IPS DF 19.7 (cell line): Measurements from ENCODE around the gene ALDH1A3.

Experiments used
- DNase-seq: peaks from one replicate; pipeline ENCODE4 v3.0.0-alpha.2; 2013; ENCODE audit warnings: low read depth, low spot score

The ALDH1A3 gene

GRCh38 chr15:100925480-100925879, 45.8 kb downstream of the ALDH1A3 start:
- no peak for DNase-seq

GRCh38 chr15:100926258-100926657, 46.6 kb downstream of the ALDH1A3 start:
- DNase-seq: no peak

GRCh38 chr15:100926971-100927756, 47.5 kb downstream of the ALDH1A3 start:
- no peak for DNase-seq

- no peak for DNase-seq
Measured at GRCh38 chr15:100928632-100929280, 49.1 kb downstream of the ALDH1A3 start.

GRCh38 chr15:100929641-100930042, 50.0 kb downstream of the ALDH1A3 start:
- DNase-seq: no peak

- no peak for DNase-seq
Measured at GRCh38 chr15:100930306-100930848, 50.7 kb downstream of the ALDH1A3 start.

GRCh38 chr15:100931143-100931890, 51.7 kb downstream of the ALDH1A3 start:
- no peak for DNase-seq

GRCh38 chr15:100932676-100933348, 53.2 kb downstream of the ALDH1A3 start:
- no peak for DNase-seq

- no peak for DNase-seq
Measured at GRCh38 chr15:100934166-100934565, 54.5 kb downstream of the ALDH1A3 start.

- no peak for DNase-seq
Measured at GRCh38 chr15:100934726-100935125, 55.1 kb downstream of the ALDH1A3 start.

- DNase-seq: no peak
Measured at GRCh38 chr15:100937171-100937570, 57.5 kb downstream of the ALDH1A3 start.

GRCh38 chr15:100939791-100940190, 60.2 kb downstream of the ALDH1A3 start:
- DNase-seq: no peak

GRCh38 chr15:100940767-100941379, 61.2 kb downstream of the ALDH1A3 start:
- DNase-seq: no peak

GRCh38 chr15:100941536-100941935, 61.9 kb downstream of the ALDH1A3 start:
- DNase-seq: no peak

GRCh38 chr15:100942656-100943425, 63.2 kb downstream of the ALDH1A3 start:
- DNase-seq: no peak

- DNase-seq: no peak
Measured at GRCh38 chr15:100944244-100944895, 64.7 kb downstream of the ALDH1A3 start.

- DNase-seq: no peak
Measured at GRCh38 chr15:100944986-100945385, 65.4 kb downstream of the ALDH1A3 start.

- DNase-seq: no peak
Measured at GRCh38 chr15:100947760-100948429, 68.3 kb downstream of the ALDH1A3 start.

- DNase-seq: no peak
Measured at GRCh38 chr15:100948430-100948762, 68.8 kb downstream of the ALDH1A3 start.
